Measurements from ENCODE around the gene CXCL1.

DNA sequence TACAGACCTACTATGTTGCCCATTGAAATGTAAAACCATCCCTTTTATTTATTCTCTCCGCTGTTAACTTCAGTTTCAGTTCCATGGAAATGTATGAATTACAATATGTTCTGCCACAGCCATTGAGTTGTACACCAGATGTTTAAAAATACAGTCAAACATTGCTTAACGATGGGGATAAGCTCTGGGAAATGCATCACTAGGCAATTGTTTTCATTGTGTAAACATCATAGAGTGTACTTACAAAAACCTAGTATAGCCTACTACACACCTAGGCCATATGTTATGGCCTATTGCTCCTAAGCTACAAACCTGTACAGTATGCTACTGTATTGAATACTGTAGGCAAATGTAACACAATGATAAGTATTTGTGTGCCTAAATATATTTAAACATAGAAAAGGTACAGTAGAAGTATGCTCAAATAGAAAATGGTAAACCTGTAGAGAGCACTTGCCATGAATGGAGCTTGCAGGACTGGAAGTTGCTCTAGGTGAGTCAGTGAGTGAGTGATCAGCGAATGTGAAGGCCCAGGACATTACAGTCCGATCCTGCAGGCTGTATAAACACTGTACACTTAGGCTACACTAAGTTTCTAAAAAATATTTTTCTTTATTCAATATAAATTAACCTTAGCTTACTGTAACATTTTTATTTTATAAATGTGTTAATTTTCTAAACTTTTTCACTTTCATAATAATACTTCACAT is 18.8 kb upstream of the CXCL1 start:
- TF ChIP-seq CTCF (IDR thresholded peaks at IDR 0.05) (no peak), EZH2 (IDR thresholded peaks at IDR 0.05; ENCODE audit: borderline replicate concordance, insufficient read depth, low read depth, low read length, poor library complexity, severe bottlenecking) (no peak)
